Lung (tissue), 12 donors: ENCODE data around the gene SEM1. TPM values are rescaled to one million over a fixed set of nuclear protein-coding genes. Genes with fewer than 3 reads are reported as not detected.
"Not testable (repeated sequence)": the region's sequence is repeated elsewhere in the genome, so short reads cannot be mapped to it uniquely, and the experiment has no call there.

ENCODE experiments used
- ATAC-seq: fragments of 200-7000 bp; cut with Tn5 transposase; one replicate; pipeline ENCODE4 v1.9.1; 2020; ENCODE audit warnings: moderate number of reproducible peaks; ENCODE audit not compliant: insufficient read depth, low FRiP score
- DNase-seq, 3 donors: peaks; one replicate each; pipeline ENCODE4 v3.0.0-alpha.2; 2013 to 2017
- H3K27ac ChIP-seq, 2 donors: one replicate each; pipeline ENCODE4 v1.5.1; 2013; ENCODE audit warnings: mild to moderate bottlenecking in 2 of 2, moderate library complexity in 2 of 2, control low read depth in 1 of 2, inconsistent platforms in 1 of 2, low read depth in 1 of 2, low read length in 1 of 2
- H3K27me3 ChIP-seq, 3 donors: one replicate each; pipeline ENCODE4 v1.5.1; 2013; ENCODE audit warnings: low read length in 2 of 3; ENCODE audit not compliant: control insufficient read depth in 3 of 3, insufficient read depth in 3 of 3
- H3K36me3 ChIP-seq, 4 donors: one replicate each; pipeline ENCODE4 v1.5.1; 2013; ENCODE audit warnings: low read length in 4 of 4, mild to moderate bottlenecking in 1 of 4, moderate library complexity in 1 of 4; ENCODE audit not compliant: control insufficient read depth in 4 of 4, insufficient read depth in 4 of 4
- H3K4me1 ChIP-seq, 5 donors: one replicate each; pipeline ENCODE4 v1.5.1; 2013; ENCODE audit warnings: low read length in 5 of 5, mild to moderate bottlenecking in 2 of 5, moderate library complexity in 1 of 5; ENCODE audit not compliant: control insufficient read depth in 5 of 5, insufficient read depth in 5 of 5
- H3K4me3 ChIP-seq: one replicate; pipeline ENCODE4 v1.5.1; 2013; ENCODE audit warnings: mild to moderate bottlenecking, control low read depth, moderate library complexity
- H3K9ac ChIP-seq, 2 donors: one replicate each; pipeline ENCODE4 v1.5.1; 2013; ENCODE audit warnings: low read length in 2 of 2, control low read depth in 1 of 2; ENCODE audit not compliant: insufficient read depth in 1 of 2
- H3K9me3 ChIP-seq, 4 donors: one replicate each; pipeline ENCODE4 v1.5.1; 2013; ENCODE audit warnings: low read length in 3 of 4, mild to moderate bottlenecking in 1 of 4, moderate library complexity in 1 of 4; ENCODE audit not compliant: control insufficient read depth in 4 of 4, insufficient read depth in 3 of 4
- WGBS, 2 donors: extraction: QIAGEN DNeasy Blood & Tissue Kit; methylation state at CpG; one replicate each; pipeline ENCODE4 v1.1.7; 2013; 5-methylcytosine and 5-hydroxymethylcytosine counted together
- polyA plus RNA-seq, 2 donors: library from polyadenylated mRNA; stranded (reverse); fragments of 200-250 nt; gene quantifications; one replicate each; pipeline ENCODE4 v1.2.1, GENCODE V29; 2013
- total RNA-seq, 2 donors: library from RNA; depleted of rRNA in 1 of 2; stranded (reverse); fragments of >200 nt in 1 of 2; gene quantifications; one replicate each; pipeline ENCODE4 v1.2.1, GENCODE V29; 2014 to 2021
- TF ChIP-seq, protein P1 (sequence below): IDR thresholded peaks from 2 replicates; pipeline ENCODE4 v1.5.1; 2012; ENCODE audit warnings: mild to moderate bottlenecking; ENCODE audit errors: control extremely low read depth, extremely low read depth
- donor health status: control.
- donor health status: control.
- donor health status: Bipolar disorder and iron deficiency.
- donor health status: healthy.
- donor health status: DM: yes; HTN: yes; CAD: no.

Gene SEM1
- total and polyA plus RNA-seq, 4 donors: 47.0 to 190 (median 64.0) TPM

DNA sequence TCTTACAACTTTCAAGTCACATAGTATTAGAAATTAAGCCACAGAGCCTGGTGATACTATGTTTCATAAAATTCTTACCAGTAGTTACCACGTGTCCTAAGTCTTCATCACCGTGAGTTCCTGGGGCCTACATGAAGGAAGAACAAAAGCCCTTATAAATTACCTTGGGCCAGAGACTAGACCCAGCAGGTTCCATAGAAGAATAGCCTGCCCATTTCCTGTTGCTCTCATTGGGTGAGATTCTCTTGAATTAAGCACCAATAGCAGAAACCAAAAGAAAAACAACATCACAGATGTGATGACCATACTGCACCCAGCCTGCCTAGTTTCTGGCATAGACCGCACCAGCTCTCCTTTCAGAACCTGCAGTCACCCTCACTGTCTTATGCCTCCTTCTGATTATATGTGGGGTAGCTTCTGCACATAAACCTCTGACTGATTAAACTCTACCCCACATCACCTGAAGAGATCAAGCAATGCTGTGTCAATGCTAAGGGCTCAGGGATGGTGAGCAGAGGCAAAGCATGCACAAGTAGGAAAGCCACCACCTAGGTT is 18.0 kb upstream of the SEM1 start:
- DNase-seq: no peak
- no peaks in the 10 kb centered on the region for H3K9me3 ChIP-seq
- no peaks in the 10 kb centered on the region for H3K4me1 ChIP-seq
- H3K9ac ChIP-seq: no peak overlapping the region
- H3K4me3 ChIP-seq: no peak overlapping the region
- no peak overlapping the region for H3K27ac ChIP-seq
- no peaks in the 10 kb centered on the region for H3K27me3 ChIP-seq
- WGBS, 2 donors: 83 to 86% methylated on average over 3 of the region's 3 CpGs
- TF ChIP-seq, protein P1, sequence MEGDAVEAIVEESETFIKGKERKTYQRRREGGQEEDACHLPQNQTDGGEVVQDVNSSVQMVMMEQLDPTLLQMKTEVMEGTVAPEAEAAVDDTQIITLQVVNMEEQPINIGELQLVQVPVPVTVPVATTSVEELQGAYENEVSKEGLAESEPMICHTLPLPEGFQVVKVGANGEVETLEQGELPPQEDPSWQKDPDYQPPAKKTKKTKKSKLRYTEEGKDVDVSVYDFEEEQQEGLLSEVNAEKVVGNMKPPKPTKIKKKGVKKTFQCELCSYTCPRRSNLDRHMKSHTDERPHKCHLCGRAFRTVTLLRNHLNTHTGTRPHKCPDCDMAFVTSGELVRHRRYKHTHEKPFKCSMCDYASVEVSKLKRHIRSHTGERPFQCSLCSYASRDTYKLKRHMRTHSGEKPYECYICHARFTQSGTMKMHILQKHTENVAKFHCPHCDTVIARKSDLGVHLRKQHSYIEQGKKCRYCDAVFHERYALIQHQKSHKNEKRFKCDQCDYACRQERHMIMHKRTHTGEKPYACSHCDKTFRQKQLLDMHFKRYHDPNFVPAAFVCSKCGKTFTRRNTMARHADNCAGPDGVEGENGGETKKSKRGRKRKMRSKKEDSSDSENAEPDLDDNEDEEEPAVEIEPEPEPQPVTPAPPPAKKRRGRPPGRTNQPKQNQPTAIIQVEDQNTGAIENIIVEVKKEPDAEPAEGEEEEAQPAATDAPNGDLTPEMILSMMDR: no peak
- H3K36me3 ChIP-seq: no peaks in the 10 kb centered on the region
- ATAC-seq: no peak

GRCh38 chr7:96723622-96724021 is 14.0 kb upstream of the SEM1 start:
- Histone ChIP-seq H3K27ac (no peak overlapping the region), H3K27me3 (no peaks in the 10 kb centered on the region), H3K4me3 (no peak overlapping the region), H3K9me3 (no peaks in the 10 kb centered on the region), H3K9ac (no peak overlapping the region), H3K4me1 (no peaks in the 10 kb centered on the region), H3K36me3 (no peaks in the 10 kb centered on the region)
- TF ChIP-seq, protein P1: no peak
- ATAC-seq (no peak), DNase-seq (no peak)
- 29 to 42% methylated on average over 4 of the region's 4 CpGs for WGBS, 2 donors

GRCh38 chr7:96722928-96723327 is 13.3 kb upstream of the SEM1 start:
- H3K27ac ChIP-seq, H3K27me3 ChIP-seq, H3K9ac ChIP-seq, ATAC-seq, DNase-seq, H3K9me3 ChIP-seq, H3K4me3 ChIP-seq, H3K36me3 ChIP-seq, H3K4me1 ChIP-seq: not testable (repeated sequence)
- 71 to 72% methylated on average over 2 of the region's 2 CpGs for WGBS, 2 donors

- Histone ChIP-seq H3K9ac (no peak overlapping the region), H3K9me3 (no peaks in the 10 kb centered on the region), H3K4me1 (no peaks in the 10 kb centered on the region), H3K36me3 (no peaks in the 10 kb centered on the region), H3K4me3 (no peak overlapping the region), H3K27ac (no peak overlapping the region), H3K27me3 (no peaks in the 10 kb centered on the region)
- TF ChIP-seq, protein P1: no peak
- 33 to 49% methylated on average over 2 of the region's 2 CpGs for WGBS, 2 donors
- ATAC-seq: no peak
- peak in 2 of 3 donors; percentile 28 to 46 for DNase-seq
These were observed 11.2 kb upstream of the SEM1 start for GRCh38 chr7:96720843-96721242.
